Neural progenitor cell (in vitro differentiated cells): ENCODE measurements around the gene RNF123. TPM values are rescaled to one million over a fixed set of nuclear protein-coding genes. Genes with fewer than 3 reads are reported as not detected.
"Not testable (repeated sequence)": the region's sequence is repeated elsewhere in the genome, so short reads cannot be mapped to it uniquely, and the experiment has no call there.

Experiments
- DNase-seq: peaks from one replicate; pipeline ENCODE4 v3.0.0-alpha.2; 2016; ENCODE audit warnings: low spot score
- H2AFZ ChIP-seq: fragments of 200-600 bp; sonication (generic); replicated peaks from 2 replicates; pipeline ENCODE4 v1.6.1; 2016; ENCODE audit warnings: antibody characterized with exemption
- H3F3A ChIP-seq: fragments of 200-600 bp; sonication (generic); 2 replicates; pipeline ENCODE4 v1.6.1; 2016; ENCODE audit warnings: antibody characterized with exemption, low read depth
- H3K27ac ChIP-seq: fragments of 200-600 bp; sonication (generic); 2 replicates; pipeline ENCODE4 v1.5.1; 2016; ENCODE audit warnings: mild to moderate bottlenecking
- H3K27me3 ChIP-seq: fragments of 200-600 bp; sonication (generic); 2 replicates; pipeline ENCODE4 v1.6.1; 2016; ENCODE audit warnings: mild to moderate bottlenecking, moderate library complexity
- H3K36me3 ChIP-seq: fragments of 200-600 bp; sonication (generic); 2 replicates; pipeline ENCODE4 v1.5.1; 2016
- H3K4me1 ChIP-seq: fragments of 200-600 bp; sonication (generic); 2 replicates; pipeline ENCODE4 v1.6.1; 2016; ENCODE audit warnings: mixed run types
- H3K4me2 ChIP-seq: fragments of 200-600 bp; sonication (generic); 2 replicates; pipeline ENCODE4 v1.6.1; 2016
- H3K4me3 ChIP-seq: fragments of 200-600 bp; sonication (generic); 2 replicates; pipeline ENCODE4 v1.5.1; 2016
- H3K79me2 ChIP-seq: fragments of 200-600 bp; sonication (generic); 2 replicates; pipeline ENCODE4 v1.6.1; 2016; ENCODE audit warnings: low read depth
- H3K9ac ChIP-seq: fragments of 200-600 bp; sonication (generic); 2 replicates; pipeline ENCODE4 v1.6.1; 2016
- H3K9me3 ChIP-seq: fragments of 200-600 bp; sonication (generic); 2 replicates; pipeline ENCODE4 v1.5.1; 2016; ENCODE audit warnings: low read depth
- H4K20me1 ChIP-seq: fragments of 200-600 bp; sonication (generic); 2 replicates; pipeline ENCODE4 v1.6.1; 2016; ENCODE audit warnings: low read depth
- H3K27ac Mint-ChIP-seq: 3 replicates; pipeline ENCODE4 v1.8.0; 2021; ENCODE audit warnings: mixed read lengths
- H3K27me3 Mint-ChIP-seq: 2 replicates; pipeline ENCODE4 v1.8.0; 2022; ENCODE audit warnings: low read depth, mild to moderate bottlenecking, inconsistent platforms, moderate library complexity, mixed read lengths; ENCODE audit not compliant: insufficient read depth
- H3K36me3 Mint-ChIP-seq: 3 replicates; pipeline ENCODE4 v1.8.0; 2021; ENCODE audit warnings: mixed read lengths
- H3K4me1 Mint-ChIP-seq: 3 replicates; pipeline ENCODE4 v1.8.0; 2021; ENCODE audit warnings: mixed read lengths
- H3K4me3 Mint-ChIP-seq: 3 replicates; pipeline ENCODE4 v1.8.0; 2021; ENCODE audit warnings: mild to moderate bottlenecking, moderate library complexity, mixed read lengths
- H3K9me3 Mint-ChIP-seq: 3 replicates; pipeline ENCODE4 v1.8.0; 2020; ENCODE audit warnings: mixed read lengths
- EZH2 ChIP-seq: fragments of 200-600 bp; sonication (generic); IDR thresholded peaks from 2 replicates; pipeline ENCODE4 v1.6.1; 2017; ENCODE audit warnings: antibody characterized with exemption, mild to moderate bottlenecking, moderate library complexity
- EZH2phosphoT487 ChIP-seq: fragments of 200-600 bp; sonication (generic); IDR thresholded peaks from 2 replicates; pipeline ENCODE4 v1.6.1; 2017; ENCODE audit warnings: antibody characterized with exemption
- total RNA-seq: library from RNA; depleted of rRNA; stranded (reverse); fragments of >200 nt; gene quantifications from 2 replicates; pipeline ENCODE4 v1.2.3, GENCODE V29; 2015; ENCODE audit warnings: low replicate concordance
- TF ChIP-seq, protein P1 (sequence below): fragments of 200-600 bp; sonication (generic); IDR thresholded peaks from 2 replicates; pipeline ENCODE4 v1.5.1; 2017; ENCODE audit warnings: antibody characterized with exemption, mild to moderate bottlenecking

RNF123 gene
- total RNA-seq, 1 donor from 2014 or later: 15.0 TPM

DNA sequence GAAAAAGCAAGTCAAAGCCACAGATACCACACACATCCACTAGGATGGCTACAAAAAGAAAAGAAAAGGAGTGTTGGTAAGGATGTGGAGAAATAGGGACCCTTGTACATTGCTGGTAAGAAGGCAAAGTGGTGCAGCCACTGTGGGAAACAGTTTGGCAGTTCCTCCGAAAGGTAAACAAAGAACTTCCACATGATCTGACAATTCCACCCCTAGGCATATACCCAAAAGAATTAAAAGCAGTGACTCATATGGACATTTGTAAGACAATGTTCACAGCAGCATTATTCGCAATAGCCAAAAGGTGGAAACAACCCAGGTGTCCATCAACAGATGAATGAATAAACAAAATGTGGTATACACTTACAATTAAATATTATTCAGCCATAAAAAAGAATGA lies 56.6 kb downstream of the RNF123 start:
- Mint-ChIP-seq H3K9me3 (no peaks in the 10 kb centered on the region), H3K27ac (no peak overlapping the region), H3K36me3 (peaks cover 19% of the 10 kb centered on the region), H3K4me1 (peaks cover 9% of the 10 kb centered on the region), H3K4me3 (no peak overlapping the region), H3K27me3 (no peaks in the 10 kb centered on the region)
- Histone ChIP-seq H3K27ac (no peak overlapping the region), H3K9ac (no peak overlapping the region), H3K9me3 (no peaks in the 10 kb centered on the region), H3K4me1 (no peaks in the 10 kb centered on the region), H3K4me2 (no peak overlapping the region), H3F3A (peaks cover 5% of the 10 kb centered on the region), H3K4me3 (no peak overlapping the region), H4K20me1 (peaks cover 70% of the 10 kb centered on the region), H3K27me3 (no peaks in the 10 kb centered on the region), H2AFZ (no peak overlapping the region), H3K36me3 (peaks cover 6% of the 10 kb centered on the region), H3K79me2 (peaks cover 72% of the 10 kb centered on the region)
- DNase-seq: no peak
- no peak for TF ChIP-seq EZH2phosphoT487
- TF ChIP-seq, protein P1, sequence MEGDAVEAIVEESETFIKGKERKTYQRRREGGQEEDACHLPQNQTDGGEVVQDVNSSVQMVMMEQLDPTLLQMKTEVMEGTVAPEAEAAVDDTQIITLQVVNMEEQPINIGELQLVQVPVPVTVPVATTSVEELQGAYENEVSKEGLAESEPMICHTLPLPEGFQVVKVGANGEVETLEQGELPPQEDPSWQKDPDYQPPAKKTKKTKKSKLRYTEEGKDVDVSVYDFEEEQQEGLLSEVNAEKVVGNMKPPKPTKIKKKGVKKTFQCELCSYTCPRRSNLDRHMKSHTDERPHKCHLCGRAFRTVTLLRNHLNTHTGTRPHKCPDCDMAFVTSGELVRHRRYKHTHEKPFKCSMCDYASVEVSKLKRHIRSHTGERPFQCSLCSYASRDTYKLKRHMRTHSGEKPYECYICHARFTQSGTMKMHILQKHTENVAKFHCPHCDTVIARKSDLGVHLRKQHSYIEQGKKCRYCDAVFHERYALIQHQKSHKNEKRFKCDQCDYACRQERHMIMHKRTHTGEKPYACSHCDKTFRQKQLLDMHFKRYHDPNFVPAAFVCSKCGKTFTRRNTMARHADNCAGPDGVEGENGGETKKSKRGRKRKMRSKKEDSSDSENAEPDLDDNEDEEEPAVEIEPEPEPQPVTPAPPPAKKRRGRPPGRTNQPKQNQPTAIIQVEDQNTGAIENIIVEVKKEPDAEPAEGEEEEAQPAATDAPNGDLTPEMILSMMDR: no peak
- no peak for TF ChIP-seq EZH2

DNA sequence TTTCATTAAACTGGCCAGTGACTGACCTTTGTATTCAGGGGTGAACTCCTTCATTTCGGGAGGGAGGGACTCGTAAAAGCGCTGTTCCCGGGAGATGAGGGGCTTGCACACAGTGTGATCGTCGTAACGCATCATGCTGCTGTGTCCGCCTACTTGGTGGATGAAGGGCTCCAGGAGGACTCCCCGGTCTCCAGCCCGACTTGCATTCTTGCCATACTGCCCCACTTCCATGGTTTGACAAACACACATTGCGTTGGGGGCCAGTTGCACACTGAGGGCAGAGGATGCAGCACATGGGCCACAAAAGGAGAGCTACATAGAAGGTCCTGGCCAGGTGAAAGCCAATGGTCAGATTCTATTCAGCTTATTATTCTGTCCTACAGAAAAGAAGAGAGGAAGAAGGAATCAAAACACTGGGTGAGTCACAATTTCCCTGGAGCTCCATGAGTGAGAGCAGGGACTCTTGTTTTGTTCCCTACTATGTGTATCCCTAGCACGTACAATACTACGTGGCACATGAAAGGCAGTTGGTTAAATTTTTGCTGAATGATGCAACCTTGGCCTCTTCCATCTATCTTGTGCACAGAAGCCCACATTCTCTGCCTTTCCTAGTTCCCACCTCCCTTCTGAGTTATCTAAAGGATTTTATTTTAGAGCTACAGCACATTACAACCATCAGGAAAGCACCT lies 58.6 kb downstream of the RNF123 start:
- Histone ChIP-seq H4K20me1 (peaks cover 60% of the 10 kb centered on the region), H3K27ac (no peak overlapping the region), H3K4me3 (no peak overlapping the region), H3K27me3 (no peaks in the 10 kb centered on the region), H3K36me3 (peaks cover 6% of the 10 kb centered on the region), H3K4me1 (no peaks in the 10 kb centered on the region), H3F3A (no peaks in the 10 kb centered on the region), H3K9ac (no peak overlapping the region), H3K9me3 (no peaks in the 10 kb centered on the region), H3K4me2 (no peak overlapping the region), H2AFZ (no peak overlapping the region), H3K79me2 (peaks cover 85% of the 10 kb centered on the region)
- Mint-ChIP-seq H3K36me3 (peaks cover 19% of the 10 kb centered on the region), H3K4me1 (peaks cover 9% of the 10 kb centered on the region), H3K4me3 (no peak overlapping the region), H3K27ac (no peak overlapping the region), H3K27me3 (no peaks in the 10 kb centered on the region), H3K9me3 (no peaks in the 10 kb centered on the region)
- TF ChIP-seq, protein P1: no peak
- no peak for TF ChIP-seq EZH2
- TF ChIP-seq EZH2phosphoT487: no peak
- DNase-seq: no peak

DNA sequence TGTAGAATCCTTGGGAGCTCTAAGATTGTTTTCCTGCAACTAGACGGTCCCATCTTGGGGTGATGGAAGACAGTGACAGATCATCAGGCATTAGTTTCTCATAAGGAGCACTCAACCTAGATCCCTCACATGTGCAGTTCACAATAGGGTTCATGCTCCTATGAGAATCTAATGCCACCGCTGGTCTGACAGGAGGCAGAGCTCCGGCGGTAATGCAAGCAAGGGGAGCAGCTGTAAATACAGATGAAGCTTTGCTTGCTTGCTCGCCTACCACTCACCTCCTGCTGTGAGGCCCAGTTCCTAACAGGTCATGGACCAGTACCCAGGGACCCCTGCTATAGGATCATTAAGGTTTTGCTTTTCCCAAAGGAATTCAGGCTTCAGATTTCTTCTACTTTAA lies 59.5 kb downstream of the RNF123 start:
- not testable (repeated sequence) for H3K4me3 Mint-ChIP-seq, H3K27ac ChIP-seq, H3K4me2 ChIP-seq, H3K4me1 Mint-ChIP-seq, DNase-seq, H3K4me3 ChIP-seq, H2AFZ ChIP-seq, H3K27ac Mint-ChIP-seq, H3K36me3 ChIP-seq, H3K27me3 Mint-ChIP-seq, H3K9me3 Mint-ChIP-seq, H3K27me3 ChIP-seq, H3F3A ChIP-seq, H3K9me3 ChIP-seq, H3K4me1 ChIP-seq
- peaks cover 20% of the 10 kb centered on the region for H3K36me3 Mint-ChIP-seq
- Histone ChIP-seq H3K9ac (peak overlapping the region; percentile 20), H4K20me1 (peaks cover 63% of the 10 kb centered on the region), H3K79me2 (peaks cover 94% of the 10 kb centered on the region)

DNA sequence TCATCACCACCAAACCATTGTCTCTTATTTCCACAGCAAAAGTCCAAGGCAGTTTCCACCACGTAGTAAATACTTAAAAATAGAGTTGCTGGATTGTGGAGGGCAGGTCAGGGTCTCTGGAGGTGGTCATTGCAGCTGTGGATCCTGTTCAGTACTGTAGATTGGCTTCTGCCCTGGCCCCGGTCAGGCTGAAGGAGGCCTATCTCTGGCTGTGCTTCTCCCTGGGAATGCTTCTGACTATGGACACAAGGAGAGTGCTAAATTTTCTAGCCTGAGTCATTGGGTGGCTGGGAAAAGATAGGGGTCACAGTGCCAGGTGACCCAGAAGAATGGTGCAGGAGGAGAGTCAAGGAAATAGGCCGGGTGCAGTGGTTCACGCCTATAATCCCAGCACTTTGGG lies 60.7 kb downstream of the RNF123 start:
- Histone ChIP-seq H3F3A (no peaks in the 10 kb centered on the region), H2AFZ (no peak overlapping the region), H3K79me2 (peaks cover 98% of the 10 kb centered on the region), H3K27me3 (no peaks in the 10 kb centered on the region), H4K20me1 (peaks cover 68% of the 10 kb centered on the region), H3K4me1 (no peaks in the 10 kb centered on the region), H3K27ac (no peak overlapping the region), H3K9me3 (no peaks in the 10 kb centered on the region), H3K9ac (no peak overlapping the region), H3K4me2 (no peak overlapping the region), H3K36me3 (peaks cover 6% of the 10 kb centered on the region), H3K4me3 (no peak overlapping the region)
- Mint-ChIP-seq H3K27ac (peak overlapping the region; percentile 75), H3K9me3 (no peaks in the 10 kb centered on the region), H3K4me3 (no peak overlapping the region), H3K27me3 (no peaks in the 10 kb centered on the region), H3K4me1 (peaks cover 9% of the 10 kb centered on the region), H3K36me3 (peaks cover 18% of the 10 kb centered on the region)
- TF ChIP-seq EZH2 (no peak), EZH2phosphoT487 (no peak)
- TF ChIP-seq, protein P1: no peak
- no peak for DNase-seq
